Astrocyte of the cerebellum (primary cell): ENCODE results near the gene TTR.

Source experiments
- DNase-seq: peaks from one replicate; pipeline ENCODE4 v3.0.0-alpha.2; 2011; ENCODE audit warnings: low read depth
- H3K4me3 ChIP-seq: 2 replicates; pipeline ENCODE4 v1.5.1; 2011; ENCODE audit warnings: mild to moderate bottlenecking, low read depth, low read length, moderate library complexity
- in situ Hi-C: cut with HindIII; loops from 2 replicates; pipeline ENCODE4 v1.10.0; 2017; ENCODE audit warnings: low sequenced_read_pairs
- TF ChIP-seq, protein P1 (sequence below): IDR thresholded peaks from 2 replicates; pipeline ENCODE4 v1.5.1; 2012; ENCODE audit warnings: low read length, low read depth, moderate library complexity, mild to moderate bottlenecking; ENCODE audit errors: missing control alignments

Gene TTR

DNA sequence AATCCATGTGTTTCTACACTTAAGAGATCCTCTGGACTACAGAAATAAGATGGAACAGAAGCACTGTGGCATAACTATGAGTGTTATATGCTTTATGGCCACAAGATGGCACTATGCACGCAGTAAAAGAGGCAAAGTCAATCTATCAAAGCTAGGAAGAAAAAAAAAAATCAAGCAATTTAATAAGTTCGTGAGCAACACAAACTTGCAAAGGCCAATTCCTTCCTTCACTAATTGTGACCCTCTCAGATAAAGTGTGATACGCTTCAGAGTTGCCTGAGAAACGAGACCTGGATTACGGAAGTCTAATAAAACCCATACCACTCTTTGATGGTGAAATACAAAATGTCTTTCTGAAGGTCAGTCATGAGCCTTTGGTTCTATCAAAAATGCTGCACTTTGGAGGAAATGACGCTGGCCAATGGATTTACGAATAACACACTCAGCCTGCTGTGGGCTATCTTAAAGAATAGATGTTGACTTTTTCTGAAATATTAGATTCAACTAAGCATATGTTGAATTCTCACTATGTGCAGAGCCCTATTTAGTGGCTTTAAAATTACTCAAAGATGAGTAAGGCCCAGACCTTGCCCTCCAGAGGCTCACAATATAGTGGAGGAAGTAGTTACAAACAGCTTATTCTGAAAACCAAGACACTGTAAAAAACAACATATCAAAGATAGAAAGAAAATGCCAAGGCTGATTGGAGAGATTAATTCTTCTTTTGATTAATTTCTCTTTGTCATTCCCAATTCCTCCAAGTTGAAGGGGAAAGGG lies 35.5 kb upstream of the TTR start:
- TF ChIP-seq, protein P1, sequence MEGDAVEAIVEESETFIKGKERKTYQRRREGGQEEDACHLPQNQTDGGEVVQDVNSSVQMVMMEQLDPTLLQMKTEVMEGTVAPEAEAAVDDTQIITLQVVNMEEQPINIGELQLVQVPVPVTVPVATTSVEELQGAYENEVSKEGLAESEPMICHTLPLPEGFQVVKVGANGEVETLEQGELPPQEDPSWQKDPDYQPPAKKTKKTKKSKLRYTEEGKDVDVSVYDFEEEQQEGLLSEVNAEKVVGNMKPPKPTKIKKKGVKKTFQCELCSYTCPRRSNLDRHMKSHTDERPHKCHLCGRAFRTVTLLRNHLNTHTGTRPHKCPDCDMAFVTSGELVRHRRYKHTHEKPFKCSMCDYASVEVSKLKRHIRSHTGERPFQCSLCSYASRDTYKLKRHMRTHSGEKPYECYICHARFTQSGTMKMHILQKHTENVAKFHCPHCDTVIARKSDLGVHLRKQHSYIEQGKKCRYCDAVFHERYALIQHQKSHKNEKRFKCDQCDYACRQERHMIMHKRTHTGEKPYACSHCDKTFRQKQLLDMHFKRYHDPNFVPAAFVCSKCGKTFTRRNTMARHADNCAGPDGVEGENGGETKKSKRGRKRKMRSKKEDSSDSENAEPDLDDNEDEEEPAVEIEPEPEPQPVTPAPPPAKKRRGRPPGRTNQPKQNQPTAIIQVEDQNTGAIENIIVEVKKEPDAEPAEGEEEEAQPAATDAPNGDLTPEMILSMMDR = peak; percentile 67
- in situ Hi-C loops = no loop called here
- peak; percentile 67 for DNase-seq
- no peak overlapping the region for H3K4me3 ChIP-seq

DNA sequence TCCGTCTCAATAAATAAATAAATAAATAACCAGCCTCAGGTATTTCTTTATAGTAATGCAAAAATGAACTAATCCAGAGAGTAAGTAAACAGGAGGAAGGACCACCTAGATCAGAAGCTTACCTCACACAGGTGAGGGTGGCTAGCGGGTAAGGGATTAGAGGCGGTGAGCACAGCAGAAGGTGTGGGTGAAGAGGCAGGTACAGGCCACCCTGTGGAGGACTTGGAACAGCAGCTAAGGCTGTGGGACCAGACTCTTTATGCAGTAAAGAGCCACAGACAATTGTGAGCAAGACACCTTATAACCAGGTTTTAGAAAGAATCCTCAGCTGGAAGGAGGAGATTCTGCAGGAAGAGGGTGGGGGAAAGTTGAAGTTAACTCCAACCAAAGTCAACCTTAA lies 34.2 kb upstream of the TTR start:
- H3K4me3 ChIP-seq = no peak overlapping the region
- TF ChIP-seq, protein P1 = no peak
- DNase-seq = no peak
- in situ Hi-C loops = no loop called here

DNA sequence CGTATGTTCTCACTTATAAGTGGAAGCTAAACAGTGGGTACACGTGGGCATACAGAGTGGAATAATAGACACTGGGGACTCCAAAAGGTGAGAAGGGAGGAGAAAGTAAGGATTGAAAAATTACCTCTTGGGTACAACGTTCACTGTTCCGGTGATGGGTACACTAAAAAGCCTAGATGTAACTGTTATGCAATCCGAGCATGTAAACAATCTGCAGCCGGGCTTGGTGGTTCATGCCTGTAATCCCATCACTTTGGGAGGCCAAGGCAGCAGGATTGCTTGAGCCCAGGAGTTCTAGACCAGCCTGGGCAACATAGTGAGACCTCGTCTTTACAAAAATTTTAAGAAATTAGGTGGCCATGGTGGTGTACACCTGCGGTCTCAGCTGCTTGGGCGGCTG lies 33.1 kb upstream of the TTR start:
- TF ChIP-seq, protein P1 = no peak
- in situ Hi-C loops = no loop called here

DNA sequence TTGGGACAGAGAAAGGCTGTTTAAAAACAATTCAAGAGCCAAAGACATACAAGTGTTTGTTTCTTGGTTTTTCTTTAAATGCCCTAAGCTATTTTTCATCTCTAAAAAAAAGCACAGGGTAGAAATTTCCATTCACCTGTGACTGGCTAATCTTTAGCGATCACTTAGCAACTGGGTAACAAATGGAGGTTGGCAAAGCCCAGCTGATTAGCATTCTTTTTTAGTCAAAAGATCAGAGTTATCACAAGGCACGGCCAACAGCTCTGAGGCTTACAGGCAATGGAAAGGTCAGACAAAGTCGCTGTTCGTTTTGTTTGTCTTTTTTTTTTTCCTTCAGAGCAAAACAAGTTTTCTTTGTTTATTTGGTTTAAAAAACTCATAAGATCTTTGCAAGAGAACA lies 29.0 kb upstream of the TTR start:
- TF ChIP-seq, protein P1 = no peak
- H3K4me3 ChIP-seq = no peak overlapping the region
- no peak for DNase-seq
- in situ Hi-C loops = no loop called here

More for the DNA sequence above, 33.1 kb upstream of the TTR start:
- DNase-seq = no peak
- H3K4me3 ChIP-seq = no peak overlapping the region

DNA sequence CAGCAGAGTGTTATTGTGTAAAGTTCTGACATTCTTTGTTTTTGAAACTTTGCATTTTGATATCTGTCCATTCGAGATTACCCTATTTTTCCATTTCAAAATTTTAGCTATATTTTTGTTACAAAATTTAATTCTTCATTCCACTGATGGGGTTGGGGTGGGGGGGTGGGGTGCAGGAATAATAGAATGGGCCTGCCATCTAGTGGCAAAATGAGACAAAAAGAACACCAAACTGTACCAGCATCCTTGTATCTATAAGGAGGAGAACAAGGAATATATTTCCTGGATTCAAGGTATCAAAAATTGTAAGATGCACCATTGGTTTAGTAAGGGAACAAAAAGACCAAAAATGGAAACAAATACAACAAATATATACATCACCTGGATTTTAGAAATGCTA lies 27.9 kb upstream of the TTR start:
- H3K4me3 ChIP-seq = no peak overlapping the region
- no peak for DNase-seq
- TF ChIP-seq, protein P1 = no peak
- in situ Hi-C loops = no loop called here

DNA sequence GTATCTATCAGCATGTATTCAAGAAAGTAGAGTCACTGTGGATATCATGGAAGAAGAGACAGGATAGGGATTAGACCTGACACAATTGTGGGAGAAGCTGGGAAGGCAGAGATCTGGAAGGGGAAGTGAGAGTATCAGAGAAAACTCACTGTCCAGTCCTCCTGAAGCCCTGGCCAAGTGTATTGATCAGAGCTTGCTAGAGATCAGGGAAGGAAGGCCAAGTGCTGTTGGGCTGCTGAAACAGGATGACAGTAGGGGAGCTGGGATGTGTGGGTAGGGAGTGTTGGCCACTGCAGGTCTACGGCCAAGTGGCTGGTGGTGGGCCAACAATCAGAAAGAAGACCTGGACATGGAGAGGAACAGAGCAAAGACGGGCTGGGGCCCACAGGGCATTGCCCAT lies 26.3 kb upstream of the TTR start:
- TF ChIP-seq, protein P1 = no peak
- in situ Hi-C loops = no loop called here
- DNase-seq = no peak
- no peak overlapping the region for H3K4me3 ChIP-seq
